Muscle of leg (tissue), 11 donors: ENCODE results near the gene SUPT3H. TPM values are rescaled to one million over a fixed set of nuclear protein-coding genes. Genes with fewer than 3 reads are reported as not detected.
A peak's percentile ranks its signal among the peaks of the same experiment; 100 is the strongest.

Experiments
- DNase-seq: peaks from one replicate; pipeline ENCODE4 v3.0.0; 2013
- H3K27ac ChIP-seq: one replicate; pipeline ENCODE4 v1.5.1; 2013; ENCODE audit warnings: mild to moderate bottlenecking, low read length, control low read depth
- H3K27me3 ChIP-seq: one replicate; pipeline ENCODE4 v1.6.1; 2013; ENCODE audit warnings: low read length; ENCODE audit not compliant: control insufficient read depth, insufficient read depth
- H3K36me3 ChIP-seq: one replicate; pipeline ENCODE4 v1.6.1; 2013; ENCODE audit warnings: low read length; ENCODE audit not compliant: control insufficient read depth, insufficient read depth
- H3K4me1 ChIP-seq: one replicate; pipeline ENCODE4 v1.6.1; 2013; ENCODE audit warnings: low read length; ENCODE audit not compliant: control insufficient read depth, insufficient read depth
- H3K4me3 ChIP-seq: one replicate; pipeline ENCODE4 v1.5.1; 2013; ENCODE audit warnings: low read length, control low read depth
- H3K9me3 ChIP-seq: replicated peaks from 2 replicates; pipeline ENCODE4 v1.6.1; 2013; ENCODE audit warnings: low read depth, low read length; ENCODE audit not compliant: control insufficient read depth
- WGBS: methylation state at CpG from one replicate; pipeline ENCODE4 v1.1.5; 2013; ENCODE audit warnings: missing lambda C conversion rate; ENCODE audit not compliant: insufficient coverage; 5-methylcytosine and 5-hydroxymethylcytosine counted together
- polyA plus RNA-seq, 8 donors: library from polyadenylated mRNA; unstranded; fragments of 120-200 nt; gene quantifications; one replicate each; pipeline versions ENCODE4 v1.2.1 to v1.2.3, GENCODE V29; 2013; ENCODE audit warnings: inconsistent platforms in 1 of 8, low replicate concordance in 1 of 8; ENCODE audit not compliant: insufficient read length in 8 of 8, insufficient read depth in 1 of 8
- total RNA-seq: library from RNA; stranded (reverse); fragments of 120-200 nt; gene quantifications from one replicate; pipeline ENCODE4 v1.2.4, GENCODE V29; 2013

SUPT3H gene
- total and polyA plus RNA-seq, 9 donors, result 8.3 to 13.7 (median 10.7) TPM

GRCh38 chr6:44842616-44843015, 535.1 kb downstream of the SUPT3H start:
- 65% methylated on average over 2 of the region's 3 CpGs for WGBS
- H3K36me3 ChIP-seq, result no peaks in the 10 kb centered on the region
- H3K27me3 ChIP-seq, result no peaks in the 10 kb centered on the region
- no peaks in the 10 kb centered on the region for H3K9me3 ChIP-seq
- H3K27ac ChIP-seq, result no peak overlapping the region
- no peaks in the 10 kb centered on the region for H3K4me1 ChIP-seq
- H3K4me3 ChIP-seq, result no peak overlapping the region
- DNase-seq, result no peak

DNA sequence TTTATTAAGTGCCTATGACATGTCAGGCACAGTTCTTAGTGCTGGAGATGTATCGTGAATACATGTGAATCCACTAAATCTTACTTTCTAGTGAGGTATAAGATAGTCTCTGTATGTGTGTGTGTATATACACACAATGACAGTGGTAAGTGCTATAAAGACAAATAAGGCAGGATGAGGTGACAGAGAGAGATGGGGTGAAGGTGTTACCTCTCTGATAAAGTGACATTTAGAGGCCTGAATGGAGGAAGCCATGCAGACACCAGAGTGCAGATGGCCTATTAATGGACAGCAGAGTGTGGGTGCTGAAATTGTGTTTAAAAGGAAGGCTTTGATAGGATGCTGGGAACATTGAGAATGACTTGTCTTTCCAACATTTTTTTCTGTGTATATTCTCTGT, 535.9 kb downstream of the SUPT3H start:
- WGBS, result no CpG with 5 or more reads among the region's 1 CpG
- Histone ChIP-seq H3K9me3 (no peaks in the 10 kb centered on the region), H3K4me1 (no peaks in the 10 kb centered on the region), H3K4me3 (no peak overlapping the region), H3K27me3 (no peaks in the 10 kb centered on the region), H3K36me3 (no peaks in the 10 kb centered on the region), H3K27ac (no peak overlapping the region)
- DNase-seq, result no peak

DNA sequence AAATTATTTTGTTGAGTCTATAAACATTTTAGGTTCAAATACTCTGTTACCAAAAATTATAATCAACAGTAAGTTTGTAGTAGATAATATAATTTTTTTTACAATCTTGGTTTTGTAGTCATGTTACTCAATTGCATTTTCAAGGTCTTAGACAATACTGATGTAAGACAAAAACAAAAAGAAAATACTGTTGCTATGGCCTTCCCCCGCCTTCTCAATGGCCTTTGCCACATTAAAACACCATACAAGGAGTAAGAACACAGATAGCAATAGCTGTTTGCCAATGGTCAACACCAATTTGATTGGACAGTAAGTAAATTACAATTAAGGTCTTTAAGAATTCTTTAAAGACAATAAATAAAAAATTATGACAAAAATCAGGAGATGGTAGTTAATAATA, 540.0 kb downstream of the SUPT3H start:
- Histone ChIP-seq H3K4me3 (no peak overlapping the region), H3K36me3 (no peaks in the 10 kb centered on the region), H3K9me3 (no peaks in the 10 kb centered on the region), H3K4me1 (no peaks in the 10 kb centered on the region), H3K27me3 (no peaks in the 10 kb centered on the region), H3K27ac (no peak overlapping the region)
- no peak for DNase-seq
- no CpG with 5 or more reads among the region's 1 CpG for WGBS

GRCh38 chr6:44837255-44837654, 540.5 kb downstream of the SUPT3H start:
- Histone ChIP-seq H3K27me3 (no peaks in the 10 kb centered on the region), H3K4me1 (no peaks in the 10 kb centered on the region), H3K36me3 (no peaks in the 10 kb centered on the region), H3K9me3 (no peaks in the 10 kb centered on the region), H3K4me3 (no peak overlapping the region), H3K27ac (no peak overlapping the region)
- DNase-seq, result no peak

GRCh38 chr6:44833248-44833647, 544.5 kb downstream of the SUPT3H start:
- no peak for DNase-seq
- Histone ChIP-seq H3K4me3 (no peak overlapping the region), H3K27me3 (no peaks in the 10 kb centered on the region), H3K36me3 (no peaks in the 10 kb centered on the region), H3K27ac (no peak overlapping the region), H3K4me1 (no peaks in the 10 kb centered on the region), H3K9me3 (no peaks in the 10 kb centered on the region)
- no CpG with 5 or more reads among the region's 1 CpG for WGBS

- H3K4me3 ChIP-seq, result no peak overlapping the region
- no peak for DNase-seq
- no peaks in the 10 kb centered on the region for H3K4me1 ChIP-seq
- H3K9me3 ChIP-seq, result no peaks in the 10 kb centered on the region
- no peaks in the 10 kb centered on the region for H3K27me3 ChIP-seq
- no peak overlapping the region for H3K27ac ChIP-seq
- no CpG with 5 or more reads among the region's 3 CpGs for WGBS
- no peaks in the 10 kb centered on the region for H3K36me3 ChIP-seq
These were observed 546.6 kb downstream of the SUPT3H start for GRCh38 chr6:44831002-44831610.

DNA sequence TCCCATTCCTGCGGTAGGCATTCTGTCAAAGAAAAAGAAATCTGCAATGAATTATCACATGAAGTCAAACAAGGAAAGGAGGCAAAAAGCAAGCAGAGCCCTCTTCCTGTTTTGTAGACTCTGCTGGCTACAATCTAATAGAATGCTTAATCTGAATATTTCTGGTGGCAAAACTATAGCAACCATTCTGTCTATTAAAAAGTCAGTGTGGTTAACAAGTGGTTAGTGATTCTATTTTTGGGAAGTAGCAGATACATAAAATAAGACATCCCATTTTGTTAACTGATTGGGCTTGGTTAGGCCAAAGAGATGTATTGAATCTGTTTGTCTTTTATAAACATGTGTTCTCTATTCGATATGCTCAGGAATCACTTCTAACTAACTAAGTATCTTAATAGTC, 547.9 kb downstream of the SUPT3H start:
- H3K36me3 ChIP-seq, result no peaks in the 10 kb centered on the region
- H3K27me3 ChIP-seq, result no peaks in the 10 kb centered on the region
- H3K4me3 ChIP-seq, result no peak overlapping the region
- no peak overlapping the region for H3K27ac ChIP-seq
- DNase-seq, result no peak
- no peaks in the 10 kb centered on the region for H3K4me1 ChIP-seq
- no CpG with 5 or more reads among the region's 2 CpGs for WGBS
- no peaks in the 10 kb centered on the region for H3K9me3 ChIP-seq

GRCh38 chr6:44828780-44829179, 549.0 kb downstream of the SUPT3H start:
- no peaks in the 10 kb centered on the region for H3K4me1 ChIP-seq
- H3K27me3 ChIP-seq, result no peaks in the 10 kb centered on the region
- H3K4me3 ChIP-seq, result no peak overlapping the region
- no peaks in the 10 kb centered on the region for H3K36me3 ChIP-seq
- no peaks in the 10 kb centered on the region for H3K9me3 ChIP-seq
- no peak for DNase-seq
- H3K27ac ChIP-seq, result no peak overlapping the region
- no CpG with 5 or more reads among the region's 2 CpGs for WGBS

GRCh38 chr6:44826025-44826676, 551.6 kb downstream of the SUPT3H start:
- WGBS, result no CpG with 5 or more reads among the region's 6 CpGs

DNA sequence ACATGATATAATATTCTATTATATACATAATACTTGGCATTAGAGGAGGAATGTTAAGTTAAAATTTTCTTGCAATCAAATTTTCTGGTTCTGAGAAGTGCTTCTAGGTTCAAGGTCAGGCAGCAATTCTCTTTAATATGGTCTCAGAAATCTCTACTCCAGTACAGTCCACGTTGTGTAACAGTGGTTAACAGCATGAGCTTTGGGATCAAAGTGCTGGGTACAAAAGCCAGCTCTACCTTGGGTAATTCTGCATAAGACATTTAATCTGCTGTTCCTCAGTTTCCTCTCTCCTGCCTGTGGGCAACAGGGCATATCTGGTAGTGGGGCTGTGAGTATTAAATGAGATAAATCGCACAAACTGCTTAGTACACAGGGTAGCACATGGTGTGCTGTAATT, 552.5 kb downstream of the SUPT3H start:
- H3K27me3 ChIP-seq, result no peaks in the 10 kb centered on the region
- no peak overlapping the region for H3K4me3 ChIP-seq
- H3K9me3 ChIP-seq, result no peaks in the 10 kb centered on the region
- H3K27ac ChIP-seq, result no peak overlapping the region
- WGBS, result no CpG with 5 or more reads among the region's 2 CpGs
- no peaks in the 10 kb centered on the region for H3K36me3 ChIP-seq
- no peaks in the 10 kb centered on the region for H3K4me1 ChIP-seq
- no peak for DNase-seq

More at GRCh38 chr6:44826025-44826676, 551.6 kb downstream of the SUPT3H start:
- Histone ChIP-seq H3K36me3 (no peaks in the 10 kb centered on the region), H3K4me1 (no peaks in the 10 kb centered on the region), H3K27me3 (no peaks in the 10 kb centered on the region), H3K27ac (no peak overlapping the region), H3K4me3 (no peak overlapping the region), H3K9me3 (no peaks in the 10 kb centered on the region)
- DNase-seq, result peak; percentile 45

DNA sequence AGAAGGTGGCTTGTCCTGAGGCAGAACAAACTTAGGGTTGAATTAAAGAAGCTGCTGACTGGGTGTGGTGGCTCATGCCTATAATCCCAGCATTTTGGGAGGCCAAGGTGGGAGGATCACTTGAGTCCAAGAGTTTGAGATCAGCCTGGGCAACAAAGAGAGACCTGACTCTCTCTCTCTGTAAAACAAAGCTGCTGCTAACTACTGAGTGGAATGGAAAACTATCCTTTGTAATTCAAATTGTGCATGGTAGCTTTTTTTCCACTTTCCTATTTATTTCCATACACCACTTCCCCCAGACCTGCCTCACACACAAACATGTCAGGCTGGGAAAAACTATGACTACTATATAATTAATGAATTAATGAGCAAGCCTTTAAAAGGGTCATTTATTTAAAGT, 553.2 kb downstream of the SUPT3H start:
- DNase-seq, result no peak
- Histone ChIP-seq H3K36me3 (no peaks in the 10 kb centered on the region), H3K4me1 (no peaks in the 10 kb centered on the region), H3K27ac (no peak overlapping the region), H3K27me3 (no peaks in the 10 kb centered on the region), H3K9me3 (no peaks in the 10 kb centered on the region), H3K4me3 (no peak overlapping the region)
